ENCODE results near the gene ATAD1. TPM values are rescaled to one million over a fixed set of nuclear protein-coding genes. Genes with fewer than 3 reads are reported as not detected.

Gene ATAD1
- polyA plus RNA-seq, 3 donors, result 6.3 to 13.2 (median 10.2) TPM

DNA sequence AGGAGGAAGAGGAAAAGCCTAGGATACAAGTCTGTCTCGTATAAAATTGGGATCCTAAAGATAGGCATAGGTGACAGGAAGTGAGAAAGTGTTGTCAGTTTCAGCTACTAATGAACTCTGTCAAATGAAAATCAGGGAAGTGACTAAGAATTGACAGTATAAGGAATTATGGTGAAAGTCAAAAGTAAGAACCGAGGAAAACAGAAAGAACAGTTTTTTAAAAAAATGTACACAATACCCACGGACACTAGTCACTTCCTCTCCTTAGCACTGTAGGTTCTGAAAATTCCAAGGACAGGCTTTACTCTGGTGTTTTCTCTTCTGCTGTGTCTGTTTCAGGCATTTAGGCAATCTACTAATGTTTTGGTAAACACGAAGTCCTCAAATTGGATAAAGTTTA, 42.3 kb downstream of the ATAD1 start:
- no peak overlapping the region for H3K4me2 ChIP-seq (replicated peaks; ENCODE audit: extremely low read depth, low read length, poor library complexity, severe bottlenecking)
- Mint-ChIP-seq H3K27me3 (ENCODE audit: low read depth in 3 of 3) (no peaks in the 10 kb centered on the region), H3K4me1 (peaks cover 11% of the 10 kb centered on the region), H3K4me3 (no peak overlapping the region), H3K36me3 (peaks cover 20 to 42% of the 10 kb centered on the region in 2 donors), H3K27ac (peak overlapping the region; percentile 3 to 48 (median 26)), H3K9me3 (no peaks in the 10 kb centered on the region)
- TF ChIP-seq, protein P1, sequence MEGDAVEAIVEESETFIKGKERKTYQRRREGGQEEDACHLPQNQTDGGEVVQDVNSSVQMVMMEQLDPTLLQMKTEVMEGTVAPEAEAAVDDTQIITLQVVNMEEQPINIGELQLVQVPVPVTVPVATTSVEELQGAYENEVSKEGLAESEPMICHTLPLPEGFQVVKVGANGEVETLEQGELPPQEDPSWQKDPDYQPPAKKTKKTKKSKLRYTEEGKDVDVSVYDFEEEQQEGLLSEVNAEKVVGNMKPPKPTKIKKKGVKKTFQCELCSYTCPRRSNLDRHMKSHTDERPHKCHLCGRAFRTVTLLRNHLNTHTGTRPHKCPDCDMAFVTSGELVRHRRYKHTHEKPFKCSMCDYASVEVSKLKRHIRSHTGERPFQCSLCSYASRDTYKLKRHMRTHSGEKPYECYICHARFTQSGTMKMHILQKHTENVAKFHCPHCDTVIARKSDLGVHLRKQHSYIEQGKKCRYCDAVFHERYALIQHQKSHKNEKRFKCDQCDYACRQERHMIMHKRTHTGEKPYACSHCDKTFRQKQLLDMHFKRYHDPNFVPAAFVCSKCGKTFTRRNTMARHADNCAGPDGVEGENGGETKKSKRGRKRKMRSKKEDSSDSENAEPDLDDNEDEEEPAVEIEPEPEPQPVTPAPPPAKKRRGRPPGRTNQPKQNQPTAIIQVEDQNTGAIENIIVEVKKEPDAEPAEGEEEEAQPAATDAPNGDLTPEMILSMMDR (IDR thresholded peaks at IDR 0.05), result no peak
- H3K4me1 ChIP-seq (ENCODE audit: control insufficient read depth in 1 of 2, insufficient read depth in 2 of 2, low read length in 2 of 2), result peaks cover 7 to 8% of the 10 kb centered on the region in 2 donors
- no peaks in the 10 kb centered on the region for H3K9me3 ChIP-seq (replicated peaks in 1 of 2; ENCODE audit: control insufficient read depth in 1 of 2, insufficient read depth in 1 of 2, low read length in 2 of 2)
- no peak overlapping the region for H3K9ac ChIP-seq (ENCODE audit: insufficient read depth, low read length, poor library complexity, severe bottlenecking)
- peak in 2 of 3 donors; percentile 10 to 27 for DNase-seq
- H3K4me3 ChIP-seq (replicated peaks in 1 of 3; ENCODE audit: low read depth in 2 of 3, low read length in 3 of 3), result no peak overlapping the region
- no peaks in the 10 kb centered on the region for H4K20me1 ChIP-seq (ENCODE audit: insufficient read depth, low read length)
- H3K36me3 ChIP-seq (replicated peaks in 1 of 2; ENCODE audit: control insufficient read depth in 1 of 2, insufficient read depth in 2 of 2, low read length in 2 of 2), result peaks cover 18 to 39% of the 10 kb centered on the region in 2 donors
- H2AFZ ChIP-seq (ENCODE audit: insufficient read depth, low read depth, low read length, poor library complexity, severe bottlenecking), result no peak overlapping the region
- intact Hi-C loops (cut with micrococcal nuclease), result loop anchor here in 1 of 2 donors (5.0 kb wide), 1 partner anchor 243 kb away; no protein-coding TSS in a partner anchor
- H3K27ac ChIP-seq (ENCODE audit: low read depth in 1 of 2, low read length in 2 of 2), result peak overlapping the region in 1 of 2 donors; percentile 30
- no peaks in the 10 kb centered on the region for H3K27me3 ChIP-seq (ENCODE audit: control insufficient read depth in 2 of 2, insufficient read depth in 2 of 2, low read length in 2 of 2)
- WGBS (ENCODE audit: insufficient coverage), result 0% methylated on average over 2 of the region's 4 CpGs
- H3K79me2 ChIP-seq (ENCODE audit: insufficient read depth, low read length), result no peaks in the 10 kb centered on the region

DNA sequence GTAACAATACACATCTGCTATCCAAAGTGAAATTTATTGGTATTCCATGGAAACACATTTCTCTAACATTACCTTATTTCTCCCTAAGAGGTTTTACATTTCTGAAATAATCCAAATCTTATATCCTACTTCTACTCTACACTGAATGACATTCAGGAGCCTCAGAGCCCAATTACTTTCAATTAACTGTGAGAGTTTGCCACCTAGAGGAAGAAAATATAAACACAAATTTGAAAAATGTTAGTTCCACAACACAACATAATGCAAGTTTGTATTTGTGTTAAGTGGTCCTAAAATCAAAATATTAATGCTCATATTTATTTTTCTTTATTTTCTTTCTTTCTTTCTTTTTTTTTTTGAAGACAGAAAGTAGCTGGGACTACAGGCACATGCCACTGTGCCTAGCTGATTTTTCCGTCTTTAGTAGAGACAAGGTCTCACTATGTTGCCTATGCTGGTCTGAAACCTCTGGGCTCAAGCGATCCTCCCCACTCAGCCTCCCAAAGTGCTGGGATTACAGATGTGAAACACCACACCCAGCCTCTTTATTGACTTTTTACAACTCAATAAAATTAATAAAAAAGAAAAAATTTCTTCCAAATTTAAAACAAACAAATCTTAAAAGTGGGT, 46.0 kb downstream of the ATAD1 start:
- intact Hi-C loops (cut with micrococcal nuclease), result loop anchor here (5.0 kb wide), 2 partner anchors 115 to 240 kb away; partner anchors contain the start of gene PAPSS2 (in 2 of the 2)
- H3K27ac ChIP-seq (ENCODE audit: low read depth in 1 of 2, low read length in 2 of 2), result no peak overlapping the region
- H3K36me3 ChIP-seq (replicated peaks in 1 of 2; ENCODE audit: control insufficient read depth in 1 of 2, insufficient read depth in 2 of 2, low read length in 2 of 2), result peaks cover 28 to 54% of the 10 kb centered on the region in 2 donors
- no peak overlapping the region for H3K4me3 ChIP-seq (replicated peaks in 1 of 3; ENCODE audit: low read depth in 2 of 3, low read length in 3 of 3)
- no peak overlapping the region for H2AFZ ChIP-seq (ENCODE audit: insufficient read depth, low read depth, low read length, poor library complexity, severe bottlenecking)
- H4K20me1 ChIP-seq (ENCODE audit: insufficient read depth, low read length), result no peaks in the 10 kb centered on the region
- H3K27me3 Mint-ChIP-seq (ENCODE audit: low read depth in 3 of 3), result no peaks in the 10 kb centered on the region
- H3K27me3 ChIP-seq (ENCODE audit: control insufficient read depth in 2 of 2, insufficient read depth in 2 of 2, low read length in 2 of 2), result no peaks in the 10 kb centered on the region
- DNase-seq, result peak in 2 of 3 donors; percentile 21 to 43
- H3K9ac ChIP-seq (ENCODE audit: insufficient read depth, low read length, poor library complexity, severe bottlenecking), result no peak overlapping the region
- H3K4me1 Mint-ChIP-seq, result peaks cover 11% of the 10 kb centered on the region
- 100% methylated on average over 1 of the region's 2 CpGs for WGBS (ENCODE audit: insufficient coverage)
- H3K4me1 ChIP-seq (ENCODE audit: control insufficient read depth in 1 of 2, insufficient read depth in 2 of 2, low read length in 2 of 2), result peaks cover 7 to 8% of the 10 kb centered on the region in 2 donors
- no peak overlapping the region for H3K4me3 Mint-ChIP-seq
- H3K9me3 Mint-ChIP-seq, result no peaks in the 10 kb centered on the region
- H3K4me2 ChIP-seq (replicated peaks; ENCODE audit: extremely low read depth, low read length, poor library complexity, severe bottlenecking), result no peak overlapping the region
- H3K9me3 ChIP-seq (replicated peaks in 1 of 2; ENCODE audit: control insufficient read depth in 1 of 2, insufficient read depth in 1 of 2, low read length in 2 of 2), result no peaks in the 10 kb centered on the region
- no peaks in the 10 kb centered on the region for H3K79me2 ChIP-seq (ENCODE audit: insufficient read depth, low read length)
- H3K27ac Mint-ChIP-seq, result no peak overlapping the region
- peaks cover 32 to 56% of the 10 kb centered on the region in 2 donors for H3K36me3 Mint-ChIP-seq
- TF ChIP-seq, protein P1 (IDR thresholded peaks at IDR 0.05), result peak; percentile 77

All from CD14-positive monocyte (primary cell).